ENCODE results near the gene TBC1D22A.

- TF ChIP-seq CTCF (IDR thresholded peaks at IDR 0.05) (no peak), POLR2A (IDR thresholded peaks at IDR 0.05) (no peak)
Observed at GRCh38 chr22:47196881-47197772, 434.7 kb downstream of the TBC1D22A start.
